IMR-90 (cell line): ENCODE measurements around the gene AUTS2.

Experiments
- BHLHE40 ChIP-seq: fragments of 150-350 bp; IDR thresholded peaks from 2 replicates; pipeline ENCODE4 v1.6.1; 2016; ENCODE audit warnings: mild to moderate bottlenecking, low read depth, low read length
- CHD1 ChIP-seq: IDR thresholded peaks from 2 replicates; pipeline ENCODE4 v1.6.1; 2012; ENCODE audit warnings: low read depth, low read length, improper control_type of control experiment
- FOS ChIP-seq: fragments of 150-350 bp; IDR thresholded peaks from 2 replicates; pipeline ENCODE4 v1.6.1; 2016; ENCODE audit warnings: low read depth, low read length
- MAFK ChIP-seq: IDR thresholded peaks from 2 replicates; pipeline ENCODE4 v1.6.1; 2012; ENCODE audit warnings: low read depth, low read length, improper control_type of control experiment
- TF ChIP-seq, protein P1 (sequence below): conservative IDR thresholded peaks from 2 replicates; pipeline ENCODE4 v1.5.1; 2012; ENCODE audit warnings: mild to moderate bottlenecking, low read depth, low read length, improper control_type of control experiment

DNA sequence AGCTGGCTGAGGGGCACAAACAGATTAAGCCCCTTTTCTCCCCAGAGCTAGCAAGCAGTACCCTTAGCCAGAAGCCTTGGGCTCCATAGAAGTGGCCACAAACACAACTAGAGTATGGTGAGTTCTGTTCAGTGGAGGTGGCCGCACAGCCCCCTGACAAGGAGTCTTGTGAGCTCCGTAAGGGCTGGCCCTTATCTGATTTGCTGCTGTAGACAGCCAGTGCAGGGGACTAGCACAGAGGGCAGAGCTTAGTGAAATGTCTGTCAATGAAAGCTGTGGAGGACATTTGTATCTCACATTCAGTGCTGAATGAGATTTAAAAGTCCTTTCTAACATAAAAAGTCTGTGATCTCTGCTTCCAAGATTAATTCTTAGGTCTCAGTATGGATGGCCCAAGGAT, 137.3 kb downstream of the AUTS2 start:
- no peak for TF ChIP-seq MAFK
- TF ChIP-seq BHLHE40: no peak
- TF ChIP-seq CHD1: no peak
- no peak for TF ChIP-seq FOS
- TF ChIP-seq, protein P1, sequence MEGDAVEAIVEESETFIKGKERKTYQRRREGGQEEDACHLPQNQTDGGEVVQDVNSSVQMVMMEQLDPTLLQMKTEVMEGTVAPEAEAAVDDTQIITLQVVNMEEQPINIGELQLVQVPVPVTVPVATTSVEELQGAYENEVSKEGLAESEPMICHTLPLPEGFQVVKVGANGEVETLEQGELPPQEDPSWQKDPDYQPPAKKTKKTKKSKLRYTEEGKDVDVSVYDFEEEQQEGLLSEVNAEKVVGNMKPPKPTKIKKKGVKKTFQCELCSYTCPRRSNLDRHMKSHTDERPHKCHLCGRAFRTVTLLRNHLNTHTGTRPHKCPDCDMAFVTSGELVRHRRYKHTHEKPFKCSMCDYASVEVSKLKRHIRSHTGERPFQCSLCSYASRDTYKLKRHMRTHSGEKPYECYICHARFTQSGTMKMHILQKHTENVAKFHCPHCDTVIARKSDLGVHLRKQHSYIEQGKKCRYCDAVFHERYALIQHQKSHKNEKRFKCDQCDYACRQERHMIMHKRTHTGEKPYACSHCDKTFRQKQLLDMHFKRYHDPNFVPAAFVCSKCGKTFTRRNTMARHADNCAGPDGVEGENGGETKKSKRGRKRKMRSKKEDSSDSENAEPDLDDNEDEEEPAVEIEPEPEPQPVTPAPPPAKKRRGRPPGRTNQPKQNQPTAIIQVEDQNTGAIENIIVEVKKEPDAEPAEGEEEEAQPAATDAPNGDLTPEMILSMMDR: no peak
